CD14-positive monocyte (primary cell): ENCODE results near the gene PIEZO2. TPM values are rescaled to one million over a fixed set of nuclear protein-coding genes. Genes with fewer than 3 reads are reported as not detected.
"Not testable (repeated sequence)": the region's sequence is repeated elsewhere in the genome, so short reads cannot be mapped to it uniquely, and the experiment has no call there.

Experiments
- DNase-seq, 3 donors: peaks; one replicate each; pipeline ENCODE4 v3.0.0-alpha.2; 2011 to 2022
- H2AFZ ChIP-seq: 2 replicates; pipeline ENCODE4 v1.6.0; 2012; ENCODE audit warnings: mild to moderate bottlenecking, low read depth, low read length, inconsistent platforms; ENCODE audit not compliant: insufficient read depth, poor library complexity, severe bottlenecking
- H3K27ac ChIP-seq, 2 donors: 1 replicate in 1 of 2; 2 replicates in 1 of 2; pipeline ENCODE4 v1.5.1; 2012 to 2013; ENCODE audit warnings: low read length in 2 of 2, control low read depth in 1 of 2, inconsistent platforms in 1 of 2, low read depth in 1 of 2, mild to moderate bottlenecking in 1 of 2
- H3K27me3 ChIP-seq, 2 donors: one replicate each; pipeline versions ENCODE4 v1.6.0 to v1.6.1; 2011 to 2013; ENCODE audit warnings: low read length in 2 of 2; ENCODE audit not compliant: control insufficient read depth in 2 of 2, insufficient read depth in 2 of 2
- H3K36me3 ChIP-seq, 2 donors: replicated peaks in 1 of 2; 1 replicate in 1 of 2; 2 replicates in 1 of 2; pipeline versions ENCODE4 v1.5.1 to v1.6.1; 2012 to 2013; ENCODE audit warnings: low read length in 2 of 2, control low read depth in 1 of 2, inconsistent platforms in 1 of 2, mild to moderate bottlenecking in 1 of 2; ENCODE audit not compliant: insufficient read depth in 2 of 2, control insufficient read depth in 1 of 2
- H3K4me1 ChIP-seq, 2 donors: 1 replicate in 1 of 2; 2 replicates in 1 of 2; pipeline versions ENCODE4 v1.5.1 to v1.6.1; 2012 to 2013; ENCODE audit warnings: low read length in 2 of 2, control low read depth in 1 of 2, inconsistent platforms in 1 of 2, mild to moderate bottlenecking in 1 of 2, moderate library complexity in 1 of 2; ENCODE audit not compliant: insufficient read depth in 2 of 2, control insufficient read depth in 1 of 2
- H3K4me2 ChIP-seq: replicated peaks from 2 replicates; pipeline ENCODE3; 2012; ENCODE audit warnings: low read length, moderate library complexity, mild to moderate bottlenecking; ENCODE audit not compliant: poor library complexity, severe bottlenecking; ENCODE audit errors: extremely low read depth
- H3K4me3 ChIP-seq, 3 experiments: fragments of 200-600 bp in 1 of 3; sonication (generic) in 1 of 3; replicated peaks in 1 of 3; 1 replicate in 2 of 3; 2 replicates in 1 of 3; pipeline ENCODE4 v1.5.1; 2011 to 2013; ENCODE audit warnings: low read length in 3 of 3, mild to moderate bottlenecking in 3 of 3, control low read depth in 2 of 3, low read depth in 2 of 3, inconsistent platforms in 1 of 3, moderate library complexity in 1 of 3
- H3K79me2 ChIP-seq: 2 replicates; pipeline ENCODE4 v1.6.0; 2012; ENCODE audit warnings: mild to moderate bottlenecking, control low read depth, inconsistent platforms, low read length, moderate library complexity; ENCODE audit not compliant: insufficient read depth
- H3K9ac ChIP-seq: 2 replicates; pipeline ENCODE4 v1.6.0; 2017; ENCODE audit warnings: low read length, mild to moderate bottlenecking; ENCODE audit not compliant: insufficient read depth, poor library complexity, severe bottlenecking
- H3K9me3 ChIP-seq, 2 donors: replicated peaks in 1 of 2; 1 replicate in 1 of 2; 2 replicates in 1 of 2; pipeline versions ENCODE4 v1.5.1 to v1.6.1; 2012 to 2013; ENCODE audit warnings: low read length in 2 of 2, control low read depth in 1 of 2; ENCODE audit not compliant: control insufficient read depth in 1 of 2, insufficient read depth in 1 of 2
- H4K20me1 ChIP-seq: 2 replicates; pipeline ENCODE4 v1.6.0; 2012; ENCODE audit warnings: mild to moderate bottlenecking, low read length, control low read depth, moderate library complexity; ENCODE audit not compliant: insufficient read depth
- H3K27ac Mint-ChIP-seq, 7 donors: one replicate each; pipeline ENCODE4 v1.8.0; 2020; ENCODE audit warnings: mild to moderate bottlenecking in 7 of 7, mixed read lengths in 7 of 7, moderate library complexity in 6 of 7, inconsistent platforms in 2 of 7
- H3K27me3 Mint-ChIP-seq, 3 donors: one replicate each; pipeline ENCODE4 v1.8.0; 2021 to 2022; ENCODE audit warnings: low read depth in 3 of 3, mild to moderate bottlenecking in 3 of 3, mixed read lengths in 3 of 3, moderate library complexity in 3 of 3, inconsistent platforms in 1 of 3
- H3K36me3 Mint-ChIP-seq, 2 donors: one replicate each; pipeline ENCODE4 v1.8.0; 2020; ENCODE audit warnings: mixed read lengths in 2 of 2, inconsistent platforms in 1 of 2, mild to moderate bottlenecking in 1 of 2
- H3K4me1 Mint-ChIP-seq: one replicate; pipeline ENCODE4 v1.8.0; 2020; ENCODE audit warnings: mild to moderate bottlenecking, mixed read lengths
- H3K4me3 Mint-ChIP-seq, 2 donors: one replicate each; pipeline ENCODE4 v1.8.0; 2020; ENCODE audit warnings: mild to moderate bottlenecking in 2 of 2, mixed read lengths in 2 of 2, moderate library complexity in 1 of 2
- H3K9me3 Mint-ChIP-seq, 7 donors: one replicate each; pipeline ENCODE4 v1.8.0; 2020 to 2022; ENCODE audit warnings: mixed read lengths in 7 of 7, mild to moderate bottlenecking in 6 of 7, moderate library complexity in 6 of 7, inconsistent platforms in 2 of 7
- WGBS: methylation state at CpG from one replicate; pipeline ENCODE4 v1.1.5; 2013; ENCODE audit warnings: missing lambda C conversion rate; ENCODE audit not compliant: insufficient coverage; 5-methylcytosine and 5-hydroxymethylcytosine counted together
- intact Hi-C, 2 donors: fragments of 100-400 bp; cut with micrococcal nuclease; formaldehyde crosslinking; loops; one replicate each; pipeline versions ENCODE4 v1.15.0 to v1.15.1; 2023
- polyA plus RNA-seq, 3 donors: library from polyadenylated mRNA; depleted of rRNA in 1 of 3; unstranded in 2 of 3; stranded (reverse) in 1 of 3; fragments of 300-500 nt in 2 of 3; fragments of >200 nt in 1 of 3; fragmentation: Illumina TruSeq in 2 of 3; gene quantifications; 1 replicate in 2 of 3; 2 replicates in 1 of 3; pipeline ENCODE4 v1.2.3, GENCODE V29; 2012 to 2021

The PIEZO2 gene
- polyA plus RNA-seq, 3 donors: not detected

GRCh38 chr18:10626606-10627213 is 522.7 kb downstream of the PIEZO2 start:
- H3K27ac ChIP-seq, DNase-seq, H3K36me3 ChIP-seq, H3K27me3 Mint-ChIP-seq, H3K4me2 ChIP-seq, H3K9ac ChIP-seq, H4K20me1 ChIP-seq, H3K27me3 ChIP-seq, H3K9me3 Mint-ChIP-seq, intact Hi-C loops, H3K9me3 ChIP-seq, H3K36me3 Mint-ChIP-seq, H3K79me2 ChIP-seq: not testable (repeated sequence)
- peaks cover 17 to 29% of the 10 kb centered on the region in 2 donors for H3K4me1 ChIP-seq
- H3K4me3 ChIP-seq: peak overlapping the region in 1 of 3 experiments; percentile 40
- H3K4me3 Mint-ChIP-seq: peak overlapping the region in 1 of 2 donors; percentile 67
- peak overlapping the region; percentile 56 for H2AFZ ChIP-seq
- peaks cover 20% of the 10 kb centered on the region for H3K4me1 Mint-ChIP-seq
- WGBS: 47% methylated on average over 2 of the region's 7 CpGs
- H3K27ac Mint-ChIP-seq: peak overlapping the region in 3 of 7 donors; percentile 41 to 78 (median 46)

GRCh38 chr18:10623606-10624005 is 525.8 kb downstream of the PIEZO2 start:
- H3K9ac ChIP-seq, H3K27me3 Mint-ChIP-seq, H3K36me3 ChIP-seq, H3K4me2 ChIP-seq, H3K4me3 Mint-ChIP-seq, DNase-seq, H3K27ac Mint-ChIP-seq, H3K36me3 Mint-ChIP-seq, H3K9me3 ChIP-seq, H3K4me3 ChIP-seq, intact Hi-C loops, H3K27ac ChIP-seq, H3K27me3 ChIP-seq, H2AFZ ChIP-seq, H4K20me1 ChIP-seq, H3K9me3 Mint-ChIP-seq, H3K79me2 ChIP-seq: not testable (repeated sequence)
- H3K4me1 ChIP-seq: peaks cover 27 to 40% of the 10 kb centered on the region in 2 donors
- no CpG with 5 or more reads among the region's 4 CpGs for WGBS
- peaks cover 28% of the 10 kb centered on the region for H3K4me1 Mint-ChIP-seq

DNA sequence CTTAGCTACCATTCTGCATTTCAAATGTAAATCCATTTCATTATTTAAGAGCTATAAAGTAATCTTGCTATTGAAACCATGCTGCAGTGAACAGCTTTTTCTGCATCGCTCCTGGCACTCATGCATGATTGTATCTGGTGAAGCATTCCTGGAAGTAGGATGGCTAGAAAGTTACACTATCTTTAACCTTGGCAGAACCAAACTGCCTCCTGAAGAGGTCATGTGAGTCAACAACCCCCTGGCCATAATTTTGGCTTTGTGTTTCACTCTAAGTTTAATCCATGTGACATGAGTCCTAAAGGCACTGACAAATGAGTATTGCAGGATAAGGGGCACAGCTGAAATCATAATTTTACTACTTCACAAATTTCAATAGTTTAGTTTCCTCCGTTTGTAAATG is 526.4 kb downstream of the PIEZO2 start:
- H3K9ac ChIP-seq, H3K27ac ChIP-seq, H2AFZ ChIP-seq, H3K27ac Mint-ChIP-seq, H3K79me2 ChIP-seq, H3K9me3 ChIP-seq, H4K20me1 ChIP-seq, H3K4me3 Mint-ChIP-seq, H3K27me3 Mint-ChIP-seq, DNase-seq, H3K36me3 Mint-ChIP-seq, H3K27me3 ChIP-seq, intact Hi-C loops, H3K4me3 ChIP-seq, H3K4me2 ChIP-seq, H3K9me3 Mint-ChIP-seq, H3K36me3 ChIP-seq: not testable (repeated sequence)
- H3K4me1 Mint-ChIP-seq: peaks cover 28% of the 10 kb centered on the region
- H3K4me1 ChIP-seq: peaks cover 27 to 40% of the 10 kb centered on the region in 2 donors
- WGBS: no CpG with 5 or more reads among the region's 2 CpGs

- H3K36me3 Mint-ChIP-seq, H3K9me3 Mint-ChIP-seq, H3K9ac ChIP-seq, H3K9me3 ChIP-seq, H3K4me3 ChIP-seq, H3K27me3 Mint-ChIP-seq, H3K27me3 ChIP-seq, intact Hi-C loops, H4K20me1 ChIP-seq, H3K36me3 ChIP-seq, H3K79me2 ChIP-seq, H3K4me2 ChIP-seq: not testable (repeated sequence)
- Histone ChIP-seq H3K27ac (peak overlapping the region; percentile 11 to 72), H3K4me1 (peaks cover 21 to 27% of the 10 kb centered on the region in 2 donors), H2AFZ (peak overlapping the region; percentile 42)
- DNase-seq: peak; percentile 14 to 60 (median 39)
- H3K27ac Mint-ChIP-seq: peak overlapping the region; percentile 72 to 88 (median 81)
- H3K4me3 Mint-ChIP-seq: peak overlapping the region; percentile 1 to 43
- H3K4me1 Mint-ChIP-seq: peaks cover 22% of the 10 kb centered on the region
- no CpG with 5 or more reads among the region's 2 CpGs for WGBS
Observed at GRCh38 chr18:10620670-10621329, 528.6 kb downstream of the PIEZO2 start.
